Ammon's horn (tissue), 1 donor: ENCODE data around the gene VGLL4.

ENCODE experiments used
- DNase-seq: peaks from one replicate; pipeline ENCODE4 v3.0.0-alpha.2; 2016; ENCODE audit warnings: low spot score

VGLL4 gene

DNA sequence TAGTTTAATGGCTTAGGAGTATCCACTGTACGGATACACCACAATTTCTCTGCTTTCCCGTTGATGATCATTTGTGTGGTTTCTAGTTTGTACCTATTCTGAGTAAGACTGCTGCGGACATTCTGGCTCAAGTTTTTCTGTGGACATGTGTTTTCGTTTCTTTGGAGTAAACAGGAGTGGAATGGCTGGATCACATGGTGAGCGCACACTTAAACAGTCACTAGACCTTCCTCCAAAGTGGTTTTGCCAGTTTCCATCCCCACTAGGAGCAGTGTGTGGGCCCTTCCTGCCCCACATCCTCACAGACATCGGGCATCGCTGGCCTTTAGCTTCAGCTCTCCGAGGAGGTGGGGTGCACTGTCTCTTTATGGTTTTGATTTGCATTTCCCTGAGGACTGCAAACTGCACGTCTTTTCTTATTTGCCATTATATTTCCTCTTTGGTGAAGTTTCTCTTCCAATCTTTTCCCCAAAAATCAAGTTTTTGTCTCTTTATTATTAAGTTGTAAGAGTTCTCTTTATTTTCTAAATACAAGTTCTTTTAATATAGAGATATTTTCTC, 94.1 kb downstream of the VGLL4 start:
- DNase-seq = no peak

DNA sequence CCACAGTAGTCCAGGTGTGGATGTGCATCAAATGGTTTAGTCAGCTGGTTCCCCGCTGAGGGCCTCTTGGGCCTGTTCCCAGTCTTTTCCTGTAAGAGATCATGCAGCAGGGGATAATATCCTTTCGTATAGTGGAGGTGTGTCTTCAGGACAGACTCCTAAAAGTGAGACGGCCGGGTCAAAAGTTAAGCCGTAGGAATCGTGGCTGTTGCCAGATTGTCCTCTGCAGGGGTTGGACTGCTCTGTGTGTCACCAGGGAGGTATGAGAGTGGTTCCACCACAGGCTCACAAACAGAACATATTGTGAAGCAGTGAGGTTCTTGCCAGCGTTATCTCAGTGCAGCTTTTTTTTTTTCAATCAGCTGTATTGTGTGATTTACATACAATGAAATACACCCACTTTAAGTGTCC, 95.0 kb downstream of the VGLL4 start:
- DNase-seq = no peak

DNA sequence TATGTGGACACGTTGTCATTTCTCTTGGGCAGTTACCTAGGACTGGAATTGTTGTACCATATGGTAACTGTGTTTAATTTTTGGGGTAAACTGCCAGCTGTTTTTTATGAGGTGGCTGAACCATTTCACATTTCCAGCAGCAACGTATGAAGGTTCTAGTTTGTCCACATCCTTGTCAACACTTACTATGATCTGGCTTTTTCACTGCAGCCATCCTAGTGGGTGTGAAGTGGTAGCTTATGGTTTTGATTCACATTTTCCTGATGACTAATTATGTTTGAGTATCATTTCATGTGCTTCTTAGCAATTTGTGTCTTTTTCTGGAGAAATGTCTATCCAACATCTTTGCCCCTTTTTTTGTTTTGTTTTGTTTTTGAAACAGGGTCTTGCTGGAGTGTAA, 96.2 kb downstream of the VGLL4 start:
- no peak for DNase-seq

DNA sequence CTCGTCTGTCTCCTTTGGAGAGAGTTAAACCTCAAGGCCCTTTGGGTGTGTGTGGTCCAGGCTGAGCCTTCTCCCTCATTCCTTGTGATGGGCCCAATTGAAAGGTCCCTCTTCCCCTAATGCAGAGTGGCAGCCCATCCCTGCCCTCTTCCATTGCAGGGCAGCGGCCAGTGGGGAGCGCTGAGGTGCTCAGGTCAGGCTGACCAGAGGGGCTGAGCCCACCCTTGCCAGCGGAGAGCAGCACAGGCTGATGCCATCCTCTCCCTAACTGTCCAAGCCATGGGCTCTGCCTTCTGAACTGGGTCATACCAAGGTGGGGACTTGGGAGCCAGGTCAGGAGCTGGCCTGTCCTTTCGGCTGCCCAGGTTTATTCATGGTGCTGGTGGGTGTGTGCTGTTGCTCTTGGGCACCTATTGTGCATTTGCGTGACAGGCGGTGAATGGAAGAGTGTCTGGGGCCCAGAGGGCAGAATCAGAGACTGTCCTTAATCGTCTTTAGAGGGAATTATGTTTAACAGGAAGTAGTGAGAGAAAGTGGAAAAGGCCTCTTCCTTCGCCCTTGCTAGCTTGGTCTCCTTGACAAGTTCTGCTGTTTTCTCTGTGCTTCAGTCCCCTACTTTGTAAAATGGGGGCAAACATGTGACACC, 96.9 kb downstream of the VGLL4 start:
- DNase-seq = no peak

DNA sequence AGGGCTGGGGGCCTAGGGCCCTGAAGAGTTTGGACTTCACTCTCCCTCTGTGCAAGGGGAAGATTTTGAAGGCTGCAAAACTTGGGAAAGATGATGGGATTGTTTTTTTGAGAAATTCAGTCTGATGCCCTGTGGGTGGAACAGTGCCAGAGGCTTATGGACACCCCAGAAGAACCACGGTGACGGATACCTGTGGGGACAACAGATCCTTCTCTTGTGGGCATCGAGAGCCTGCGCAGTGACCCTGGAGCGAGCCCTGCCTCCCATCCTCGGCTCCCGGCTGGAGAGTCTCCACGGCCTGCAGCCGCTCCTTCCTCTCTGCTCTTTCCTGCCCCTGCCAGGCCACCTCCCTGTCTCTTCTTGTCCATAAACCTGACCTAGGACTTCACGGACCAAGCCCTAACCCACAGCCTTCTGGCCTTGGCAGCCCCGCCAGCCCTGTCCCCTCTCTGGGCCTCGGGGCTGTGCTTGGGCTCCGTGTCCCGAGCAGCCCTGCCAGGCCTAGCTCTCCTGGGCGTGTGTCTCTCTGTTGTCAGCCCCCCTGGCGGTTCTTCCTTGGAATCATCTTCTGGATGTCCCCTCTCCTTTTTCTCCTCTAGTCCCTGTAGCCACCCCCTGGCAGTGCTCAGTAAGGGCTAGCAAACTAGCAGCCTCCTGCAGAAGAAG, 98.4 kb downstream of the VGLL4 start:
- DNase-seq = no peak

DNA sequence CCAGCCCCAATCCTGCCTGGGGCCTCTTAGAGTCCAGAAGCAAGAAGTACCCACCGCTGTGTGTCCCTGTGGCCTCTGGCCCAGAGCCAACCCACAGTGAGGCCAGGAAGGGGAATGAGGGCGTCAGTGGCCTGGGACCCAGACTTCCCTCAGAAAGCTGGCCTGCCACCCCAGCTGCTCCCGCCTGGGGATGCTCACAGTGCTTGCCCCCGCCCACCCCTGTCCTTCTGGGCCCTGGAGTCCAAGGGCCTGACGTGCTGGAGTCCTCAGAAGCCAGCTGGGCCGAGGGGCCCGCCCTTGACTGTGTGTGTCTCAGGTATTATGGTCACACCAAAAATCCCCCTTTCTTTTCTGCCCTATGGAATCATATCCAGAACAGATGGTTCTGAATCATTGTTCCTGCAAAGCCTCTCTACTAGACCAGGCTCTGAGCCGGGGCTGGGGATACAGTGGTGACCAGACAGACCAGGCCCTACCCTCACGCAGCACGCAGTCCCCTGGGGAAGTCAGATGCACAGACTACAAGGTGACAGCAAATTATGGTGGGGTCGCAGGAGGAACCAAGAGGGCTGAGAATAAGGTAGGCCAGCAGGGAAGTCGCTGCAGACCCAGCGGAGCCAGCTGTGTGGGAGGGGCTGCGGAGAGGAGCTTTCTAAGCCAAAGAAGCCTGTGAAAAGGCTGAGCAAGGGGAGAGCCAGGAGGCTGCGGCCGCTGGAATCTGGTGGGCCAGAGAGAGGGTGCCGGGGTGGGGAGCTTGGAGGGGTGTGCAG, 99.1 kb downstream of the VGLL4 start:
- no peak for DNase-seq

DNA sequence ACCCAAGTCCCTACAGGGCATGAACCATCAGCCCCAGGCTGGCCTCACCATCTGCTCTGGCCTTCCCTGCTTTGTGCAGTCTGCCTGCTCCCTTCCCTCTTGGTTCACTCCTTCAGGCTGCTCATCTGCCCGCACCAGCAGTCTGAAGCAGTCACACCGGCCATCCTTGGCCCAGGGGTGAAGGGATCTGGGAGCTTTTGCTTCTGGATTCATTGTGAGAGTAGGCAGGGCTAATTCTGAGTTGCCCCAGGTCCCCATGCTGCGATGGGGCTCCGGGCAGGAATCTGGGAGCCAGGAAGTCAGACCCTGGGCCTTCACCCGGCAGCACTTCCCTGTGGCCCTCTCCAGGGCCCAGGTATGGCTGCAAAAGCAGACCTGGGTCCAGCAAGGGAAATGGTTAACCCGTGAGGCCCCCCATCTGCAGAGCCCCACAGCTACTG, 99.7 kb downstream of the VGLL4 start:
- DNase-seq = no peak

DNA sequence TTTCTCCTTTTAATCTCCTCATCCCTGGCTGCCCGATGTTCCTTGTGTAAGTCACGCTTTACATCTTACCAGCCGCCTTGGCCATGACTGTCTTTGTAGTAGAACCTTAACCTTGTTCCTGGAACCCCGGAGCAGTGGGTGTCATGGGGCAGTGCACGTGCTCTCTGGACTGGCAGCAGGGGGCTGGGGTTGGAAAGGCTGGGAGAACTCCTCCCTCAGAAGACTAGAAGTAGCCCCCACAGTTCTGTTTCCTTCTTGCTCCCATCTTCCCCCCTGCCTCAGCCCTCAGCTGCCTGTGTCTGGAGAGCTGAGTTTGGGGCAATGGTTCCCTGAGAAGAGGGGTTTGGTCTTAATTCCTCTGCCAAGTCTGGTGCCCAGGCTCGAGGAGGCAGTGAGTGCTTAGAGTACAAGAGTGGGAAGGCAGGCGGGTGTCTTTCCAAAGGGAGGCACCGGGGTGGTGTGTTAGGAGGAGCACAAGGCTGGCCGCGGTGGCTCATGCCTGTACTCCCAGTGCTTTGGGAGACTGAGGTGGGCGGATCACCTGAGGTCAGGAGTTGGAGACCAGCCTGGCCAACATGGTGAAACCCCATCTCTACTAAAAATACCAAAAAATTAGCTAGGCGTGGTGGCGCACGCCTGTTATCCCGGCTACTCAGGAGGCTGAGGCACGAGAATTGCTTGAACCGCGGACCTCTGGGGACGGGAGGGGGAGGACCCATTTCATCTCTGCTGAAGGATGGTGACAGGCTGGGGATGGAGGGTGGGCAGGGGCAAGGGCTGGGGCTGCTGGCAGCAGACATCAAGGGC, 100.4 kb downstream of the VGLL4 start:
- DNase-seq = no peak

DNA sequence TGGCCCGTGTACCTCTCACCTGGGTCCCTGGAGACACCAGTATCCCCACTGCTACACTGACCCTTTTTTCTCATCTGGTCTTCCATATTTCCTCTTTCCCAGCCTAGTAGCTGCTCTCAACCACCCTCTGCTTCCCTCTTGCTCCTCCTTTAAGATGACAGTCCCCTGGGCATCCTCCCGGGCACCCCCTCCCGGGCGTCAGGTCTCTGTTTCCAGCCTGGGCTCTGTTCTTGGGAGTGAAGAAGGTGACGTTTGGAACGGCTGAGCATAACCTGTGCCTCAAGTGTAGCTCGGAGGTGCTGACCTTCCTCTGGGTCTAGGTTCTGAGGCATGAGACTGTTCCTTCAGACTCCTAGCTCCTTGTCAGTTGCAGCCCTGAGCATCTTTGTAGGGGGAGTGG, 101.2 kb downstream of the VGLL4 start:
- DNase-seq = no peak

DNA sequence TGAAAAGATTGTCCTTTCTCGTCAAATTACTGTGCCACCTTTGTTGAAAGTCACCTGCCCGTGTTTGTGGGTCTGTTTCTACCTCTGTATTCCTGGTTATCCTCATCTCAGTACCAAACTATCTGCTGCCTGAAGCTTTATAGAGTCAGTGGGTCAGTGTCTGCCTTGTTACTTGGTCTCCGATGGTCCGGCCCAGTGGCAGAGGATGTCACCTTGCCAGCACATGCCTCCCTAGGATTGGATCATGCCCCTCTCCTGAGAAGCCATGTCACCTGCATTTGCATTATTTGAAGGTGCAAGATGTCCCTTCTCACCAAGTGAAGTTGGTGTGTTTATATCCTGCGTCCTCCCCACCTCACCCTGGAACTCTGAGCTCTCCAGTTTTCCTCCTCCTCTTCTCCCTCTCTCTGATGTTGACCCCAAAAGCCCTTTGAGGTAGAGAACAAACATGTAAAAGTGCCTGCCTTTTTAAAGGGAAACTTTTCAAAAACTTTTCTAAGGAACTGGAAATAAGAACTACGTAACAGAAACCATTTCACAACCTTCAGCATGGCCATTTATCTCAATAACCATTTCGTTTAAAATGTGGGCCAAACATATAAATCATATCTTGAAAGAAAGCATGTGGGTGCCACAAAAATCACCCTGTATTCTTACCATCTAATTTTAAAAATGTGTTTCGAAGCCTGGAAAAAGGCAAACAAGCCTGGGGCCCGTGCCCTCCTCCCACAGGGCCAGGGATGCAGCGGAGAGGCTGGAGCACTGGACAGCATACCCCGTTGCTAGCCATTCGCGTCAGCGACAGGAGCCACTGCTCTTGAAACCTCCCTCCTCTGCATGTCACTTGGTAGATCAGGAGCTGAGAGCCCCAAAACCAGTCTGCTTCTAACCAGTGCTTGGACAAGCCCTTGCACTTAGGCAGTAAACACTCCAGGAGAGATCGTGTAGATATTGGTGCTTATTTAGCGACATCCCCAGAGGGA, 102.1 kb downstream of the VGLL4 start:
- no peak for DNase-seq

DNA sequence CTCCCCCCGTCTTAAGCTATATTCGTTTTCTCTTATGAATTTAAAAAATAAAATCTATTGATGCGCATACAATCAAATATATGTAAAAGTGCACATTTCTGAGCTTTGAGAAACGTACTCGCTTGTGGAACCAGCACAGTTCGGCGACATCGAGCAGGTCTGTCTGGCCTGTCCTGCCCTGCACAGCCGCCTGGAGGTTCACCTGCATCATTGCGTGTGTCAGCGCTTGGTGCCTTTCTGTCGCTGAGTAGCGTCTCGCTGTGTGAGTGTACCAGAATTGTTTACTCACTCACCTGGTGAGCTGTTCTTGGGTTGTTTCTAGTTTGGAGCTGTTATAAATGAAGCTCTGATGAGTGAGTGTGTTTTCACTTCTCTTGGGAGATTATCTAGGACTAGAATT, 104.0 kb downstream of the VGLL4 start:
- DNase-seq = no peak

DNA sequence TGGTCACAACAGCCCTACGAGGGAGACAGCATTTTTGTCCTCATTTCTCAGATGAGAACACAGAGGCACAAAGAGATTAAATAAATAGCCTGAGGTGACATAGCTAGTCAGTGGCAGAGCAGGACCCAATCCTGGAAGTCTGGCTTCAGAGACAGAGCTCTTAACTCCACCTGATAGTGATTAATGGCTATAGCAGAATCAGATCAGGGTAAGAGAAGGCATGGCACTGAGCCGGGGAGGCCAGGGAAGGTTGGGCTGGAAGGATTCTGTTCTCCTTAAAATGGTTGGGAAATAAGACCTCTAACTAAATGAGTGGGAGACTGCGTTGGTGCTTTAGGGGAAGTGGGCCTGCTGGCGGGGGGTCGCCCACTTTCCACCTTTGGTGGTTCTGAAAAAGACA, 104.5 kb downstream of the VGLL4 start:
- no peak for DNase-seq

DNA sequence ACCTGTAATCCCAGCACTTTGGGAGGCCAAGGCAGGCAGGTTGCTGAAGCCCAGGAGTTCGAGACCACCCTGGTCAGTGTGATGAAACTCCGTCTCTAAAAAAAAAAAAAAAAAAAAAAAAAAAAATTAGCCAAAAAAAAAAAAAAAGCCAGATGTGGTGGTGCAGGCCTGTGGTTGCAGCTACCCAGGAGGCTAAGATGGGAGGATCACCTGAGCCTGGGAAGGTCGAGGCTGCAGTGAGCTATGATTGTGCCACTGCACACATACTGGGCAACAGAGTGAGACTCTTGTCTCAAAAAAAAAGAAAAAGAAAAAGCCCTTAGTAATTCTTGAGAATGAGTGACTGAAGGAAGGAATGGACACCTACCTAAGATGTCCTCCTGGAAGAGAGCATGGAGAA, 105.1 kb downstream of the VGLL4 start:
- no peak for DNase-seq

DNA sequence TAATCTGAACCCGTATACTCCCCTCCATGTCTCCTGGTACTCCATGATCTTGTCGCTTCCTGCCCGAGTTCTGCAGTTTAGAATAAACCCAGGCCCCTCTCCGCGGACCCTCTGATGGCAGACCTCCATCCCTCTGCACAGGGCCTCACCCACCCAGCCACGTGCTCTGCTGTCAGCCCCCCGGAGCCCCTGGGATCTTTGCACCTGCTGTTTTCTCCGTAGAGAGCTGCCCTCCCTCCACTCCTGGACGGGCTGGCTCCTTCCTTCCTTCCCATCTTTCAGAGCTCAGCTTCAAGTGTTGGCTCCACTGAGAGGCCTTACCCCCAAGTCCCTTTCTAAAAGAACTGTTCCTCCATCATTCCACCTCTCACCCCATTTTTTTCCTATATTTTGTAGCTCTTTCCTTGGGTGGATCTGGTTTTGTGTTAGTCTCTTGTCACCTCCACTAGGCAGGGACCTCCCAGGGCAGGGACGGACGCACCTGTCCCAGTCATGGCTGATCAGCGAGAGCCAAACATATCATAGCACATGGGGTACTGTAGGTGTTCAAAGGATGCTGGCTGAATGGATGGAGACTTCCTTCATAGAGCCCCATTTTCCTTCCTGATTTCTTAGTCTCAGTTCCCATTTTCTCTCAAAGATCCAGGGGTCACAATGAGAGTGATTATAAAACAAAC, 106.6 kb downstream of the VGLL4 start:
- no peak for DNase-seq

DNA sequence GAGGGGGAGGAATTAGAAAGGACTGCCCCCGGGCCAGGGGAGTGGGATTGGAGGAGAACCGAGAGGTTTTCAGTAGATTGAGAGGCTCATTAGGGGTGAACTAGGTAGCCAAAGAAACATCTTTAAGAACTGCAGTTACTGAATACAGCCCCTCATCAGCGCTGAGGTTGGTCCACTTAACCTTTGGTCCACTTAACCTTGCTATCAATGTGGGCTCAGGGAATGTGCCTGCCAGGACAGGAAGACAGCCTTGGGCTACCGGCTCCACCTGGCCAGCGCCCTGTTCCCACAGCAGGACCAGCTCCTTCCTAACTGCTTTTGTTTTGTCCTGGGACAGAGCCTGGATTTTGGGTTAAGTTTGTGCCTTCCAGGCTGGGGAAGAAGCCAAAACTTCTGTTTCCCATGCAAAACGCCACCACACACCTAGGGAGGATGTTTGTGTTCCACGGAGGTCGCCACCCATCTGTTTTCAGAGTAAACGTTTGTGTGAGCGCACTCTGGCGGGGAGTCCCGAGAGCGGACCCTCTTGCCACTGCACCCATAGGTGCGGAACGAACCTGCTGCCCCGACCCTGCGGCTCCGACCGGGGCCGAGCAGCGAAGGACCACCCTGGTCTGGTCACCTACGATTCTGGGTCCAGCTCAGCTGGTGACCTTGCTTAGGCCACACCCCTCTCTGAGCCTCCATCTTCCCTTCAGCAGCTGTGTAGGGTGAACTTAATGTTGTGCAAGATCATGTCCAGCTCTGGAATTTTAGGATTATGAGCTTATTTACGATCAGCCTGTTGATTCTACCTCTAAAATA, 107.4 kb downstream of the VGLL4 start:
- DNase-seq = no peak

DNA sequence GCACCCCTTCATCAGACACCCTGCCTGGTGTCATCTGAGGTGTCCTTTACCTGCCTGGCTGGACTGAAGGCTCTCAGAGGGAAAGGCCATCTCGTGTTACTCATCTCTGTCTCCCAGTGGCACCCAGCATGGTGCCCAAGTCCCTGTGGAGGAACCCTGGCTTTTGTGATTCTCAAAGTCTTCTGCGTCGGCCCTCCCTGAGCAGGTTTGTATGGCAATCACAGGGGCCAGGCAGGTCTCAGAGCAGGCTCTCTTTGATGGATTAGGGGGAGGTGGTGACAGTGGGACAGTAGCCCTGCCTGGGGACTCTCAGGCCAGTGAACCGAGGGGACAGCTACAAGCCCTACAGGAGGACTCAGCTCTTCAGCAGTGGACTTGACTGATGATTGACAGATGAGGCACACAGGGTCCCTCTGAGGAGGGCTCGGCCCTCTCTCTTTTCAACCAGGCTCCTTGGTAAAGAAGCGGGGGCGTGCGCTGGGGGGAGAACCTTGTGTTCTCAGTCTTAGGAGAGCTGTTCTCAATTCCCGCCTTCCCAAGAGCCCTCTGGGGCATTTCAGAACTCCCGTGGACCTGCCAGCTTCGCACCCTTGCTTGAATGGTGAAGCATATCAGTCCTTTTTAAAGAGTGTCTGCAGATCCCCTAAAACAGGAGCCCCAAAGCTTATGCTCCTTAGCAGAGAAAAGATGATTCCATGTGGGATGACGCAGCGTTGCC, 108.3 kb downstream of the VGLL4 start:
- DNase-seq = no peak

DNA sequence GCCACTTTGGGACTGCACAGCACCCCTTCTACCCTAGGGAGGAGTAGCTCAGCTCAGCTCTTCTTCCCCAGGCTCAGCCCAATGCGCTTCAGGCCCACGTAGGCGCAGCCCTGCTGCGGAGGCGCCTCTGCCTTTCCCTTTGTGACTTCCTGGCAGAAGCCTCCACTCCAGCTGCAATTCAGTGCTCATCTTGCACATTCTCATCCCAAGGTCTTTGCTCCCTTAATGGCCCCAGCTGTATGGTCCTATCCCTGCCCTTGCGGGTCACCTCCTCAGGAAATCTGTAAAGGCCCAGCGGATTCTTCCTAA, 109.0 kb downstream of the VGLL4 start:
- no peak for DNase-seq

DNA sequence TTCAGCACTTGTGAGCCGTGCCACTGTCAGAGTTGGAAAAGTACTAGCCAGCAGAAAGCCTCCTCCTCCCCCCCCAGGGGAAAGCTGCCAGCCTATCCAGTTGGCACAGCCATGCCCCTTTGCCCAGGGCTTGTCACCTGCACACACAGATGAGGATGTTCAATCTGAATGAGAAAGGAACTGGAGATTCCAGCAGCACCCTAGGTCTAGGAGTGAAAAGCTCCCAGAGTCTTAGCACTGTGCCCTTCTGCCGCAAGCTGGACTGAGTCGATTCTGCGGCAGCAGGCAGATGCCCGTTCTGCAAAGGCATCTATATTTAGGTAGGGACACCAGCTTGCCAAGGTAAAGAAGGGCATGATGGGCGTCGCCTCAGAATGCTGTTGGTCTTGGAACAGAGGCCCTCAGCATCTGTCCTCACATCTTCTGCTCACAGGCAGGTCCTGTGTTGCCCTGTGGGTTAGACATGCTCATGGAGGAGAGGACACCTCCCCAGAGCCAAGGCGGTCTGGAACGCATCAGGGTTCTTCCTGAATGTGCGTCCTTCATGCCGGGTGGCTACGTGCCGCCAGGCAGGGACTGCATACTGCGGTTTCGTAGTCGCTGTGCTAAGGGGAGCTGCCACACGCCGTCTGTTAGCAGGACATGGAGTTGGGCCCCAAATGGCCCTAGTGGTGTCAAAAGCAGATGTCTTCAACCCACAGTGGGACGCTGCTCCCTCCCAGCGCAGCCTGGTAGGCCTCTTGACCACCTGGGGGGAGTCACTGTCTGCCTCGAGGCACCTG, 109.5 kb downstream of the VGLL4 start:
- no peak for DNase-seq
